Osteocyte (in vitro differentiated cells): Measurements from ENCODE around the gene CDH7. TPM values are rescaled to one million over a fixed set of nuclear protein-coding genes. Genes with fewer than 3 reads are reported as not detected.
A peak's percentile ranks its signal among the peaks of the same experiment; 100 is the strongest.

Experiments
- DNase-seq: peaks from one replicate; pipeline ENCODE4 v3.0.0; 2021; ENCODE audit warnings: mixed read lengths; ENCODE audit not compliant: unreplicated experiment; ENCODE audit errors: extremely low spot score
- H3K27ac Mint-ChIP-seq: one replicate; pipeline ENCODE4 v1.8.0; 2021; ENCODE audit warnings: mild to moderate bottlenecking, mixed read lengths; ENCODE audit not compliant: unreplicated experiment
- H3K27me3 Mint-ChIP-seq: one replicate; pipeline ENCODE4 v1.8.0; 2021; ENCODE audit warnings: mixed read lengths; ENCODE audit not compliant: unreplicated experiment
- H3K36me3 Mint-ChIP-seq: one replicate; pipeline ENCODE4 v1.8.0; 2021; ENCODE audit warnings: mixed read lengths; ENCODE audit not compliant: unreplicated experiment
- H3K4me1 Mint-ChIP-seq: one replicate; pipeline ENCODE4 v1.8.0; 2021; ENCODE audit warnings: mixed read lengths; ENCODE audit not compliant: unreplicated experiment
- H3K4me3 Mint-ChIP-seq: one replicate; pipeline ENCODE4 v1.8.0; 2021; ENCODE audit warnings: mild to moderate bottlenecking, moderate library complexity, mixed read lengths; ENCODE audit not compliant: unreplicated experiment
- H3K9me3 Mint-ChIP-seq: one replicate; pipeline ENCODE4 v1.8.0; 2021; ENCODE audit warnings: mixed read lengths; ENCODE audit not compliant: unreplicated experiment
- total RNA-seq: library from RNA; stranded (reverse); gene quantifications from 2 replicates; pipeline ENCODE4 v1.2.1, GENCODE V29; 2021
- TF ChIP-seq, protein P1 (sequence below): fragments of 200-600 bp; sonication (generic); IDR thresholded peaks from 2 replicates; pipeline ENCODE4 v1.5.0; 2021; ENCODE audit warnings: antibody characterized with exemption, mild to moderate bottlenecking, moderate library complexity

The CDH7 gene
- total RNA-seq, 1 donor from 2014 or later: not detected

DNA sequence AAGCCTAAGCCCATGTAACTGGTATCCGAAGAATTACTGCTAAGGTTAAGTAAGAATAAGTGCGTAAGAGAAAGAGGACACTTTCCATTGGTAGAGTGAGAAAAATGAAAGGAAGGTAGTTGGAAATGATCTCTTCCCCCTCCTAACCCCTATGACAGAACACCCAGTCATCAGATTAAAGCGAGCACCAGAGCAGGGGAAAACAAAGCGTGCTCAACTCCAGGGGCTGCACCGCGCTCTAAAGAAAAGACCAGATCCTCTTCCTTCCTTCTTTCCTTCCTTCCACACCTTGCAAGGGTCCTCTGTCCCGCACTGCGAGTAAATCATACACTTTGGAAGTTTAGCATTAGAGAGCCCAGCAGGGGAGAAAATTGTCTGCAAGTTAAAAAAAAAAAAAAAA is 971 bp upstream of the CDH7 start:
- Mint-ChIP-seq H3K36me3 (no peaks in the 10 kb centered on the region), H3K9me3 (no peaks in the 10 kb centered on the region), H3K4me3 (peak overlapping the region; percentile 62), H3K4me1 (peaks cover 8% of the 10 kb centered on the region), H3K27ac (no peak overlapping the region), H3K27me3 (peaks cover 46% of the 10 kb centered on the region)
- TF ChIP-seq, protein P1, sequence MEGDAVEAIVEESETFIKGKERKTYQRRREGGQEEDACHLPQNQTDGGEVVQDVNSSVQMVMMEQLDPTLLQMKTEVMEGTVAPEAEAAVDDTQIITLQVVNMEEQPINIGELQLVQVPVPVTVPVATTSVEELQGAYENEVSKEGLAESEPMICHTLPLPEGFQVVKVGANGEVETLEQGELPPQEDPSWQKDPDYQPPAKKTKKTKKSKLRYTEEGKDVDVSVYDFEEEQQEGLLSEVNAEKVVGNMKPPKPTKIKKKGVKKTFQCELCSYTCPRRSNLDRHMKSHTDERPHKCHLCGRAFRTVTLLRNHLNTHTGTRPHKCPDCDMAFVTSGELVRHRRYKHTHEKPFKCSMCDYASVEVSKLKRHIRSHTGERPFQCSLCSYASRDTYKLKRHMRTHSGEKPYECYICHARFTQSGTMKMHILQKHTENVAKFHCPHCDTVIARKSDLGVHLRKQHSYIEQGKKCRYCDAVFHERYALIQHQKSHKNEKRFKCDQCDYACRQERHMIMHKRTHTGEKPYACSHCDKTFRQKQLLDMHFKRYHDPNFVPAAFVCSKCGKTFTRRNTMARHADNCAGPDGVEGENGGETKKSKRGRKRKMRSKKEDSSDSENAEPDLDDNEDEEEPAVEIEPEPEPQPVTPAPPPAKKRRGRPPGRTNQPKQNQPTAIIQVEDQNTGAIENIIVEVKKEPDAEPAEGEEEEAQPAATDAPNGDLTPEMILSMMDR: no peak
- DNase-seq: no peak

DNA sequence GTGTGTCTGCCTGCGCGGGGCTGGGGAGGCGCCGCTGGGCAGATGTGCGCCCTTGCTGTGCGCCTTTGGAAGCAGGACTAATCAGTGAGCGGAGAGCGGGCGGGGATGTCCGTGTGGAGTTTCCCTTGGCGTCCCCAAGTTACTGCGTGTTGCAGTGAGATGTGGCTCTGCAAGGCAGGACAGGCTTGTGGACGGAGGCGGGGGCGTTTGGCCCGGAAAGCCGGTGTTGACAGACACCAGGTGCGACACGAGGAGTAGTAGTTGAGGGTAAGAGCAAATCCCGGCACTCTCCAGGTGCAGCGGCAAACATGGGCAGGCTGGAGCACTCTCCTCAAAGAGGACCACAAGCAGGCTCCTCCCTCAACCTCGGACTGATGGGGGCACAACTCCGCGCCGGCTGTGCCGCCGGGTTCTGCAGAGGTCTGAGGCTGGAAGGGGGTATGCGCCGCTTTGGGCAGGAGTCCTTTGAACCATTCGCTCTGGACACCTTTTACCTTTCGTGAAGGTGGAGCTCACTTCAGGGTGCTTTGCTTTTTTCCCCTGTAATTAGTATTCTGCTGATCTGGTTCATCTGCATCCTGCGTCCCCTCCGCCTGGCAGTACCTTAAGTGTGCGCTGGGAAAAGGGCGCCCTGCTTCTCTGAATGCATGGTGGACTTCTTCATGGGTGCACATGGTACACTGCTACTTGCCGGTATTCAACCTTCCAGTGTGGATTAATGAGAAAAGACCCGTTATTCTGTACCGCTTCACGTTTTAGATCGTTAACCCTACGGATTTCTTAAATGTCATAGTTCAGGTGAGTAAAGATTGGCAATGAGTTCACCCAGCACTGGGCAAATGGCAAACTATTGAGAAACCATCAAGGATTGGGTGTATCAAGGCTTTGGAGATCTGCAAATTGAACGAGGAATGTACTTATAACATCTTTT is 608 bp downstream of the CDH7 start:
- no peak for DNase-seq
- no peak overlapping the region for H3K4me3 Mint-ChIP-seq
- no peaks in the 10 kb centered on the region for H3K36me3 Mint-ChIP-seq
- TF ChIP-seq, protein P1: no peak
- H3K4me1 Mint-ChIP-seq: peaks cover 8% of the 10 kb centered on the region
- H3K27me3 Mint-ChIP-seq: peaks cover 46% of the 10 kb centered on the region
- H3K9me3 Mint-ChIP-seq: no peaks in the 10 kb centered on the region
- H3K27ac Mint-ChIP-seq: no peak overlapping the region

DNA sequence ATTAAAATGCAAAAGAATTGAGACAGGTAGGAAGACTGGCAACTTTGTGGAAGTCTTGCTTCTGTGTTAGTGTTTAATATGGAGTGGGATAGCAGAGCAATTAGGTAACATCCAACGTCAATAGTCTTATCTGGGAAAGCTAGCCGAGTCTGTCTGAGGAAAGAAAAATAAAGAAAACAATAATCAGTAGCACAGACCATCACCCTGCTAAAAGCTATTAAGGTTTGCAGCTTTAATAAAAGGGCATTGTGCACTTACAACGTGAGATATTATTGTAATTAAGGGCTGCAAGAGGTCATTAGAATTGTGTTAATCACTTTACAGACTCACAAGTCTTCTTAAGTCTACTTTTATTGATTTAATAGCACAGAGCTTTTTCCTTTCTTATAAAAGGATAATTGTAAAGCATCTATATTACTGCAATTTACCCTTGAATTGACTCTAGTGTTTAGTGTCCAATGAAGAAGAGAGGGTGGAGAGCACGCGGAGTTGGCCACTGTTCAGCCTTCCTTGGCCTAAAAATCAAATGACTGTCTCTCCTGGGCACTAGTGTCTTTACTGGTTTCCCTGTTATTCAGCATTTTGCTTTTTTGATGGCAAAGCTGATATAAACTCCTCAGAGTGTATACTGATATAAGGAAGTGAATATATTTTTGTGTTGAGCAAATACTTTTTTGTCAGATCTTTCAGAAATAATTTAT is 2.0 kb downstream of the CDH7 start:
- no peaks in the 10 kb centered on the region for H3K36me3 Mint-ChIP-seq
- peaks cover 46% of the 10 kb centered on the region for H3K27me3 Mint-ChIP-seq
- H3K4me3 Mint-ChIP-seq: no peak overlapping the region
- H3K27ac Mint-ChIP-seq: no peak overlapping the region
- no peaks in the 10 kb centered on the region for H3K9me3 Mint-ChIP-seq
- TF ChIP-seq, protein P1: no peak
- H3K4me1 Mint-ChIP-seq: peaks cover 8% of the 10 kb centered on the region
- no peak for DNase-seq

DNA sequence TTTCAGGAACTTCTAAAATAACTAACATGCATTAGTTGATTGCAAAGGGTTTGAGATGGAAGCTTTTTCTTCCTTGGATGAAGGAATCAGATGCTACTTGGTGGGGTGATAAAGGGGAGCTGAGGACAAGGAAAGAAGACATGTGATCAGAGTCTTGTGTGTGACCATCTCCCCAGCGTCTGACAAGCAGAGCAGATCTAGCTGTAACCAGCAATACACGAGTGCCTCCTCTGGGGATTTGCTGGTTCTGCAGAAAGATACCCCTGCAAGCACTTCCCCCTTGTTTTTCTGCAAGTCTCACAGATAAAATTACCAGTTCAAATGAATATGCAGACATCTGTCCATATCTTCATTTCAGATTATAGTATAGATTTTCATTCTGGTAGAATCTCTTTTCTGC is 2.7 kb downstream of the CDH7 start:
- TF ChIP-seq, protein P1: peak; percentile 37
- Mint-ChIP-seq H3K27me3 (peaks cover 40% of the 10 kb centered on the region), H3K36me3 (no peaks in the 10 kb centered on the region), H3K9me3 (no peaks in the 10 kb centered on the region), H3K4me3 (no peak overlapping the region), H3K27ac (no peak overlapping the region), H3K4me1 (peaks cover 8% of the 10 kb centered on the region)
- DNase-seq: no peak

DNA sequence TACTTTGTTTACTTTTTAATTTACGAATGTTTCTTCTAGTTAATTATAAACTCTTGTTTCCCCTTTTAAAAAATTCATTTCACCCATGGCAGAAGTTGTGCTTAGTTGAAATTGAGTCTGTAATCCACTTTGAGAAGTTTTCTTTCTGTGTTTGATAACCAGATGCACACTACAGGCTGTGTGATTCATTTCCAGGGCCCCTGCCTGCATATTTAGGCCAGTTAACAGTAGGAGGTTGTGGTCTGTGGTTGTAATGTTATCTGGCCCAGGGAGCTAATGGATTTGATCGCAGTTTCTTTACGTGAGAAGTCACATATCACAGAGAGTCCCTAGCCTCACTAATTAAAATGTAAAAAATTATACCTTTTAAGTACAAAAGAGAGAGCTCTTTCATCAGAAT is 3.3 kb downstream of the CDH7 start:
- DNase-seq: no peak
- TF ChIP-seq, protein P1: no peak
- H3K4me1 Mint-ChIP-seq: peaks cover 8% of the 10 kb centered on the region

More for the DNA sequence above, 3.3 kb downstream of the CDH7 start:
- Mint-ChIP-seq H3K27me3 (peaks cover 34% of the 10 kb centered on the region), H3K36me3 (no peaks in the 10 kb centered on the region), H3K27ac (no peak overlapping the region), H3K9me3 (no peaks in the 10 kb centered on the region), H3K4me3 (no peak overlapping the region)
